H1 (cell line): ENCODE measurements around the gene CALML5. TPM values are rescaled to one million over a fixed set of nuclear protein-coding genes. Genes with fewer than 3 reads are reported as not detected.

Experiments used
- GTF2F1 ChIP-seq: IDR thresholded peaks from 2 replicates; pipeline ENCODE4 v1.6.1; 2012; ENCODE audit warnings: low read depth, low read length, improper control_type of control experiment, borderline replicate concordance
- NRF1 ChIP-seq: IDR thresholded peaks from 2 replicates; pipeline ENCODE4 v1.6.1; 2011; ENCODE audit warnings: mild to moderate bottlenecking, low read depth, low read length, improper control_type of control experiment
- RNF2 ChIP-seq: fragments of 200-900, 300-1000 bp; sonication (generic); IDR thresholded peaks from 2 replicates; pipeline ENCODE4 v1.7.1; 2016; ENCODE audit warnings: borderline replicate concordance, low read depth, mild to moderate bottlenecking, antibody characterized with exemption, low read length; ENCODE audit not compliant: poor library complexity, severe bottlenecking; ENCODE audit errors: missing control alignments
- polyA plus RNA-seq, 7 experiments: library from polyadenylated mRNA; depleted of rRNA in 3 of 7; stranded (reverse) in 5 of 7; unstranded in 2 of 7; fragments of >200 nt in 5 of 7; fragments of 200-250 nt in 2 of 7; gene quantifications; 1 replicate in 5 of 7; 2 replicates in 1 of 7; 4 replicates in 1 of 7; pipeline versions ENCODE4 v1.2.1 to v1.2.3, GENCODE V29; 2011 to 2013; ENCODE audit warnings: missing spikeins in 2 of 7, mixed read lengths in 2 of 7
- total RNA-seq: library from RNA; stranded (reverse); fragmentation: NEBNext Ultra II Directional; extraction: Animal tissue kit (Norgen Biotek cat#: 25700); gene quantifications from 2 replicates; pipeline ENCODE4 v1.2.1, GENCODE V29; 2021

CALML5 gene
- total and polyA plus RNA-seq, 2 of the 8 experiments (the other 6 are each of a cell fraction or from before 2014, with no cell fraction given): not detected

DNA sequence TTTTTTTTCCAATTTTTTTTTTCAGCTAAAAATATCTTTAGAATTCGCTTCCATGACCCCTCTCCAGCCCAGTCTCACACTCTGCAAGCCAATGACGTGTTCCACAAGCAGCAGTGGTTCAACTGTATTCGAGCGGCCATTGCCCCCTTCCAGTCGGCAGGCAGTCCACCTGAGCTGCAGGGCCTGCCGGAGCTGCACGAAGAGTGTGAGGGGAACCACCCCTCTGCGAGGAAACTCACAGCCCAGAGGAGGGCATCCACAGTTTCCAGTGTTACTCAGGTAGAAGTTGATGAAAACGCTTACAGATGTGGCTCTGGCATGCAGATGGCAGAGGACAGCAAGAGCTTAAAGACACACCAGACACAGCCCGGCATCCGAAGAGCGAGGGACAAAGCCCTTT lies 42.8 kb downstream of the CALML5 start (continued):
- TF ChIP-seq NRF1: no peak
- TF ChIP-seq GTF2F1: no peak
- no peak for TF ChIP-seq RNF2
